HG03135 (cell line): ENCODE data around the gene CEMIP.
A peak's percentile ranks its signal among the peaks of the same experiment; 100 is the strongest.

ENCODE experiments used
- ATAC-seq: cut with Tn5 transposase; IDR thresholded peaks from one replicate; pipeline ENCODE4 v1.9.1; 2021; ENCODE audit warnings: mild to moderate bottlenecking, moderate library complexity; ENCODE audit not compliant: unreplicated experiment

The CEMIP gene

GRCh38 chr15:80998251-80998650 is 219.1 kb downstream of the CEMIP start:
- ATAC-seq = no peak

GRCh38 chr15:80999623-81000036 is 220.5 kb downstream of the CEMIP start:
- peak; percentile 26 for ATAC-seq

DNA sequence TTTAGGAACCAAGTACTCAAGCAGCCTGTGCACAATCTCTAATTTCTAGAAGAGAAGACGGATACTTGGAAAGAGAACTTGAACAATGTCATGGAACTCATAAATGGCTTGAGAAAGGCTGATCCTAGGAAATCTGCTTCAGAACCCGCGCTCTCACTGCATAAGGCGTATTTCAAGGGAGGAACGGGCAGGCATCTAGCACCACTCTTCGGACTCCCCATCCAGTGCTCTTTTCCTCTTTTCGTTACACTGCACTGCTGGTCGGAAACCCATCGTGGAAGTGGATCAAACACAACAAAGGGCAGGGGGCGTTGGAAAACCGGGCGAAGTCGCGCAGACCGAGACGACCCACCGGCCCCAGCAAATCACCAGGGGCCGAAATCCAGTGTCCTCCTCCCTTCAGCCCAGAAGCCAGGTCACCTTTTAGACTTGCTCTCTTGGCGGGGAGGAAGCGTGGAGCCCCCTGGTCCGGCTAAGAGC is 221.0 kb downstream of the CEMIP start:
- no peak for ATAC-seq

- ATAC-seq = peak; percentile 52
Observed at GRCh38 chr15:81000624-81001151, 221.5 kb downstream of the CEMIP start, which contains the start of gene TLNRD1. Gene TLNRD1 (plus strand): TSS chr15:81000923. CDS start chr15:81002272, 1,349 bp downstream.
